B cell (primary cell): ENCODE measurements around the gene MEF2C. TPM values are rescaled to one million over a fixed set of nuclear protein-coding genes. Genes with fewer than 3 reads are reported as not detected.

Experiments used
- ATAC-seq: fragments of 200-7000 bp; cut with Tn5 transposase; one replicate; pipeline ENCODE4 v1.10.0; 2021; ENCODE audit warnings: low read depth, mild to moderate bottlenecking, moderate number of reproducible peaks, moderate library complexity
- CTCF ChIA-PET: fragments of 350-600 bp; sonication (Branson Sonifier 250); formaldehyde crosslinking; loops from one replicate; lab custom pipeline; 2021; ENCODE audit warnings: antibody characterized with exemption, inconsistent platforms; lab: Charles Lee
- POLR2A ChIA-PET: fragments of 350-600 bp; sonication (Branson Sonifier 250); formaldehyde crosslinking; loops from one replicate; lab custom pipeline; 2021; ENCODE audit warnings: antibody characterized with exemption; lab: Charles Lee
- DNase-seq: peaks from one replicate; pipeline ENCODE4 v3.0.0; 2013
- H2AFZ ChIP-seq: 2 replicates; pipeline ENCODE4 v1.6.1; 2012; ENCODE audit warnings: mild to moderate bottlenecking, low read depth, low read length; ENCODE audit not compliant: insufficient read depth, poor library complexity, severe bottlenecking
- H3K27ac ChIP-seq, 2 donors: 1 replicate in 1 of 2; 2 replicates in 1 of 2; pipeline ENCODE4 v1.5.1; 2012 to 2013; ENCODE audit warnings: low read length in 2 of 2, mild to moderate bottlenecking in 2 of 2, moderate library complexity in 1 of 2
- H3K27me3 ChIP-seq, 4 experiments: fragments of 200-600 bp in 1 of 4; sonication (generic) in 1 of 4; replicated peaks in 1 of 4; 1 replicate in 2 of 4; 2 replicates in 2 of 4; pipeline versions ENCODE4 v1.6.1 to v1.7.0; 2013 to 2016; ENCODE audit warnings: low read length in 3 of 4, mild to moderate bottlenecking in 2 of 4, mixed read lengths in 1 of 4, moderate library complexity in 1 of 4; ENCODE audit not compliant: insufficient read depth in 4 of 4, control insufficient read depth in 3 of 4; ENCODE audit errors: control extremely low read depth in 1 of 4
- H3K36me3 ChIP-seq, 2 experiments: replicated peaks in 1 of 2; 1 replicate in 1 of 2; 2 replicates in 1 of 2; pipeline versions ENCODE4 v1.6.1 to v1.7.1; 2013; ENCODE audit warnings: low read length in 1 of 2; ENCODE audit not compliant: insufficient read depth in 2 of 2, control insufficient read depth in 1 of 2; ENCODE audit errors: control extremely low read depth in 1 of 2, extremely low read depth in 1 of 2
- H3K4me1 ChIP-seq, 2 donors: fragments of 200-600 bp in 1 of 2; sonication (generic) in 1 of 2; 1 replicate in 1 of 2; 2 replicates in 1 of 2; pipeline versions ENCODE4 v1.5.1 to v1.6.1; 2013 to 2017; ENCODE audit warnings: low read length in 2 of 2; ENCODE audit not compliant: control insufficient read depth in 2 of 2, insufficient read depth in 2 of 2
- H3K4me2 ChIP-seq: replicated peaks from 2 replicates; pipeline ENCODE3; 2012; ENCODE audit warnings: mild to moderate bottlenecking, low read depth, low read length; ENCODE audit not compliant: poor library complexity, severe bottlenecking
- H3K4me3 ChIP-seq, 5 experiments: fragments of 200-600 bp in 1 of 5; sonication (generic) in 1 of 5; 1 replicate in 3 of 5; 2 replicates in 2 of 5; pipeline versions ENCODE4 v1.5.1 to v1.7.0; 2011 to 2016; ENCODE audit warnings: low read length in 4 of 5, mild to moderate bottlenecking in 4 of 5, low read depth in 2 of 5, control low read depth in 1 of 5, moderate library complexity in 1 of 5; ENCODE audit not compliant: insufficient read depth in 1 of 5; ENCODE audit errors: control extremely low read depth in 1 of 5, extremely low read depth in 1 of 5
- H3K79me2 ChIP-seq: fragments of 200-600 bp; sonication (generic); one replicate; pipeline ENCODE4 v1.6.0; 2016; ENCODE audit warnings: low read length; ENCODE audit not compliant: control insufficient read depth, insufficient read depth
- H3K9ac ChIP-seq: fragments of 200-600 bp; sonication (generic); 2 replicates; pipeline ENCODE4 v1.6.1; 2017; ENCODE audit warnings: mild to moderate bottlenecking, low read length, moderate library complexity
- H3K9me3 ChIP-seq, 3 donors: one replicate each; pipeline versions ENCODE4 v1.6.1 to v1.7.1; 2013; ENCODE audit warnings: low read length in 2 of 3; ENCODE audit not compliant: control insufficient read depth in 2 of 3, insufficient read depth in 1 of 3; ENCODE audit errors: control extremely low read depth in 1 of 3
- H4K20me1 ChIP-seq: 2 replicates; pipeline ENCODE4 v1.6.0; 2012; ENCODE audit warnings: mild to moderate bottlenecking, low read length; ENCODE audit not compliant: insufficient read depth, control insufficient read depth, poor library complexity, severe bottlenecking
- H3K27ac Mint-ChIP-seq: one replicate; pipeline ENCODE4 v1.8.0; 2021; ENCODE audit warnings: mixed read lengths
- H3K27me3 Mint-ChIP-seq: one replicate; pipeline ENCODE4 v1.8.0; 2021; ENCODE audit warnings: mixed read lengths
- H3K4me1 Mint-ChIP-seq: one replicate; pipeline ENCODE4 v1.8.0; 2021; ENCODE audit warnings: mixed read lengths
- H3K4me3 Mint-ChIP-seq: one replicate; pipeline ENCODE4 v1.8.0; 2021; ENCODE audit warnings: mixed read lengths
- H3K9me3 Mint-ChIP-seq: one replicate; pipeline ENCODE4 v1.8.0; 2022; ENCODE audit warnings: mixed read lengths; ENCODE audit not compliant: insufficient read depth
- CTCF ChIP-seq: fragments of 200-600 bp; IDR thresholded peaks from one replicate; pipeline ENCODE4 v1.8.0; 2022; ENCODE audit warnings: antibody characterized with exemption, mild to moderate bottlenecking
- EZH2 ChIP-seq: IDR thresholded peaks from 2 replicates; pipeline ENCODE4 v1.6.1; 2012; ENCODE audit warnings: borderline replicate concordance, low read depth, mild to moderate bottlenecking, moderate library complexity, low read length; ENCODE audit not compliant: insufficient read depth, poor library complexity, severe bottlenecking
- WGBS: methylation state at CpG from one replicate; pipeline ENCODE4 v1.1.5; 2013; ENCODE audit warnings: missing lambda C conversion rate; ENCODE audit not compliant: insufficient coverage; 5-methylcytosine and 5-hydroxymethylcytosine counted together
- intact Hi-C: fragments of 100-400 bp; cut with micrococcal nuclease; formaldehyde crosslinking; loops from one replicate; pipeline ENCODE4 v1.10.0; 2022
- polyA plus RNA-seq: library from polyadenylated mRNA; depleted of rRNA; stranded (reverse); fragments of >200 nt; gene quantifications from 2 replicates; pipeline ENCODE4 v1.2.3, GENCODE V29; 2012
- total RNA-seq, 2 donors: library from RNA; stranded (reverse); fragments of 120-200 nt in 1 of 2; gene quantifications; 1 replicate in 1 of 2; 2 replicates in 1 of 2; pipeline versions ENCODE4 v1.2.3 to v1.2.4, GENCODE V29; 2013 to 2022

MEF2C gene
- total and polyA plus RNA-seq, 2 donors (not counting 1 experiment from before 2014, with no cell fraction given), result 97.4 to 354 TPM

- Mint-ChIP-seq H3K27ac (no peak overlapping the region), H3K4me1 (no peaks in the 10 kb centered on the region), H3K4me3 (no peak overlapping the region), H3K9me3 (no peaks in the 10 kb centered on the region), H3K27me3 (no peaks in the 10 kb centered on the region)
- no peaks in the 10 kb centered on the region for H3K79me2 ChIP-seq
- no peaks in the 10 kb centered on the region for H3K9me3 ChIP-seq
- DNase-seq, result no peak
- TF ChIP-seq EZH2 (no peak), CTCF (no peak)
- H3K9ac ChIP-seq, result no peak overlapping the region
- peak overlapping the region in 1 of 2 donors; percentile 35 for H3K27ac ChIP-seq
- ChIA-PET POLR2A (no interaction called here), CTCF (interaction anchor here (1.2 kb wide), 1 partner anchor 10 kb away, joined by 3 read pairs; no protein-coding TSS in a partner anchor)
- peaks cover 10% of the 10 kb centered on the region for H4K20me1 ChIP-seq
- H3K4me2 ChIP-seq, result no peak overlapping the region
- H3K36me3 ChIP-seq, result peaks cover 13 to 74% of the 10 kb centered on the region in 2 experiments
- no peaks in the 10 kb centered on the region for H3K4me1 ChIP-seq
- WGBS, result no CpG with 5 or more reads among the region's 3 CpGs
- H3K27me3 ChIP-seq, result no peaks in the 10 kb centered on the region
- no peak overlapping the region for H2AFZ ChIP-seq
- intact Hi-C loops, result no loop called here
- no peak overlapping the region for H3K4me3 ChIP-seq
- ATAC-seq, result no peak
These were observed 163.6 kb downstream of the MEF2C start for GRCh38 chr5:88719434-88719833.

GRCh38 chr5:88718736-88719135 lies 164.2 kb downstream of the MEF2C start:
- Histone ChIP-seq H3K36me3 (peaks cover 13 to 68% of the 10 kb centered on the region in 2 experiments), H3K27ac (no peak overlapping the region), H3K27me3 (no peaks in the 10 kb centered on the region), H3K9me3 (no peaks in the 10 kb centered on the region), H3K9ac (no peak overlapping the region), H3K4me3 (no peak overlapping the region), H3K4me2 (no peak overlapping the region), H3K79me2 (no peaks in the 10 kb centered on the region), H2AFZ (no peak overlapping the region), H3K4me1 (no peaks in the 10 kb centered on the region), H4K20me1 (peaks cover 10% of the 10 kb centered on the region)
- ATAC-seq (no peak), DNase-seq (no peak)
- POLR2A ChIA-PET, result no interaction called here
- no CpG with 5 or more reads among the region's 4 CpGs for WGBS
- TF ChIP-seq EZH2, result no peak
- TF ChIP-seq CTCF, result no peak
- no peaks in the 10 kb centered on the region for H3K27me3 Mint-ChIP-seq
- CTCF ChIA-PET, result interaction anchor here (1.2 kb wide), 1 partner anchor 11 kb away, joined by 3 read pairs; no protein-coding TSS in a partner anchor
- H3K4me3 Mint-ChIP-seq, result no peak overlapping the region
- H3K9me3 Mint-ChIP-seq, result no peaks in the 10 kb centered on the region
- no peaks in the 10 kb centered on the region for H3K4me1 Mint-ChIP-seq
- H3K27ac Mint-ChIP-seq, result no peak overlapping the region
- intact Hi-C loops, result no loop called here
